Activated CD4-positive, alpha-beta T cell treated with anti-CD3 and anti-CD28 coated beads for 24 hours (primary cell): Measurements from ENCODE around the gene DICER1.

ENCODE experiments used
- DNase-seq, 2 donors: peaks; one replicate each; pipeline ENCODE4 v3.0.0-alpha.2; 2020; ENCODE audit warnings: low read depth in 2 of 2

The DICER1 gene

DNA sequence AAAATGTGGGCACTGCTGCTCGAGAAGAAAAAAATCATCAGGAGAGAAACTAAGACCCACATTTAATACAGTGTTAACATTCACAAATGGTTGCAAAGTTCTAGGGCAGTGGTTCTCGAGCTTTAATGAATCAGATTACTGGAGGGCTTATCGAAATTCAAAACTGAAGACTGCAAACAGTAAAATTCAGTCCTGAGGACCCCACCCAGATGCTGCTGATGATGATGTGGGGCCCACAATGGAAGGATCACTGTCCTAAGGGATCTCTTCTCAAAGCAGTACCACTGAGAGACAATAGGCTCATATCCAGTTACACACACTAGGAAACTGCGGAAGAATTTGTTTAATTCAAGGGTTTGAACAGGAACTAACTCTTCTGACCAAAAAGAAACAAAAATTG, 31.4 kb downstream of the DICER1 start:
- no peak for DNase-seq

DNA sequence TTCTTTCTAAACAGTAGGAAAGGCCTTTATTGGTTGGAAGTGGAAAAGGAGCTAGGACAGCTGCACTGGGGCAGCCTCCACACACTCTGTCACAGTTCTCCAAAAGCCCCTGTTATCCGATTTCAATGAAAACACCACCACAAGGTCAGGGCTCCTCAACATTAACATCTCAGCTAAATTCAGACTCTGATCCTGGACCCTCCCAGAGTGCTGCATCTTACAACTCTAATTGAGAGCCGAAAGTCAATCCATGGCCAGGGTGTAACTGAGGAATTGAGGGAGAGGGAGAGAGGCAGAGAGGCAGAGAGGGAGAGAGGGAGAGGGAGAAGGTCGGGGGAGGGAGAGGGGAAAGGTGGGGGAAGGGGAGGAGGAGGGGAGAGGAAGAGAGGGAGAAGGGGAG, 32.1 kb downstream of the DICER1 start:
- DNase-seq: no peak

DNA sequence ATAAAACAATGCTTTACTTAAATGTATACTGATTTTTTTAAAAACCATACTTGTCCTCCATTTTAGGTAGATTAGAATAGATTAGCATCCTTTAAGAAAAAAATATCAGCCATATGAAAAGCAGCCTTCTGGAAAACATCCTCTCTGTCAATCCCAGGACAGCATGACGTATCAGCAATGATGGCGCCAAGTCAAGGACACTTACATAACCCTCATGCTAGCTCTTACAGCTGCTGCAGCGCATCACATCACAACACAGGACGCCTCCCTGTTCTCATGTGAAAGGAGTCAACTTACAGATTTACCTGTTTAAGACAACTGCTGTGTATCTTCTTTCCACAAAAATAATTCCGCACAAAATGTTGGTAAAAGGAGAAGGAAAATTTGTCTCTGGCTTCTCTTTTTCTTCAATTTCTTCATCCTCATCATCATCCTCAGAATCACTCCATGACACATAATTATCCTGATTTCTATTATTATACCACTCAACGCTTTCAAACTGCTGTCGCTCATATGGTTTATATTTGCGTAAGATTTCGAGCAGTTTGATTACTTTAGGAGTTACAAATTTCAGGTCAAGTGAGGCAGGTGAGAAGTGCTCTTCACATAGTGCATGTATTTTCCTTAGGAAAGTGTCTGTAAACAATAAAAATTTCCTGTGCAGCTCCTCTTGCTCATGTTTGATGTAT, 33.3 kb downstream of the DICER1 start:
- no peak for DNase-seq

DNA sequence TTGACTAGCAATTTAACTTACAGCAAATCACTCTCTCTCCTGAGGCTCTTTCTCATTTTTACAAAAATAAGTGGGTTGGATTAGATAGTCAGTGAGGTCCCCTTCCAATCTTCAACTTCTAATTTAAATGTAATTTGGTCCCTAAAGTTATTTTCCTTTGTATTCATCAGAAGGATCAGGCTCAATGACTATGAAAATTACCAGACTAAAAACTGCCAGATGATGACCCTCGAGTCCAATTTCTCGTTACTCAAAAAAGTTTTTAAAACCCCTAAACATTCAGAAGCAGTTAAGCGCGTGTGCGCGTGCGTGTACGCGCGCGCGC, 34.7 kb downstream of the DICER1 start:
- no peak for DNase-seq

DNA sequence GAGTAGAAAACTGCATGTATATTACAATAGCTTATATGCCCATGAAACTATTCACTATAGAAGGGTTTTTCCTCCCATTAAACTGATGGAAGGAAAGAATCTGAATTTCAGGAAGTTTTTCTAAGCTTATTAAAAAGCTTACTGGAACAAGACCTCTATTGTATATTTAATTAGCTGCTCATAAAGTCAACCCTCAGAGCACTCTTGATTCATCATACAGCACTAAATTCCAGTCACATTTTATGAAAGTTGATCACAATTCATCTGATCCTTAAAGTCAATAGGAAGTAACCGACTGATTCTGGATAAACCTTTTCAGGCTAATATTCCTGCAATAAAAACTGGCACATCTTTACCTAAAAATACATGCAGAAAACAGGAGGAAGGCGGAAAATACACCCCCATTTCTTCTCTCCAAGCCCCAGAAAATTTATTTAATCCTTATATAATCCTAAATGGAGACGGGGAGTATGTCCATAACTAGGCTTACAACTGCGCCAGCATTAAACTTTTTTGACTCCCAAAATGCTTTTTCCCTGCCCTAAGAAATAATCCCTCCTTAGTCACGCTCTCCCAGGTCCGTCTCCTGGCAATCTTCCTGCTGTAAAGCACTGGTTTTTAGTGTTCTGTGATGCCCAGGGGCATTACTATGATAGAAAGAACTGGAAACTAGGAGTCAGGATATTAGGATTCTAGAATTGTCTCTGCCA, 35.3 kb downstream of the DICER1 start:
- no peak for DNase-seq

DNA sequence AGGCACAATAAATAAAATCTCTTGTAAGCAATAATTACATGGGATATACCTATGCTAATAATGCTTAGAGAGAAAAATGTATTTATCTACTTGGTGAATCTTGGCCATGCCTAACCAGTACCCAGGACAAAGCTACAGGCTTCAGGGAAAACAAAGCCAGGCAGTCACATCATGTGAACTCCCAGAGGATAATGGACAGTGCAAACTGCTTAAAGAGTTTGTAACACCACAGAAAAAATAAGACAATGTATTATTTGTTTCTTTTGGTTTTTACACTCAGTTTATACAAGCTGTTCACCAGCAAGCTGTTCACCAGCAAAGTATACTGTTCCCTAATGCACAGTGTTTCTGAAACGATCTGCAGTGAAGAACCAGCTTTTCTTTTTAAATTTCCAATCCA, 38.0 kb downstream of the DICER1 start:
- no peak for DNase-seq

DNA sequence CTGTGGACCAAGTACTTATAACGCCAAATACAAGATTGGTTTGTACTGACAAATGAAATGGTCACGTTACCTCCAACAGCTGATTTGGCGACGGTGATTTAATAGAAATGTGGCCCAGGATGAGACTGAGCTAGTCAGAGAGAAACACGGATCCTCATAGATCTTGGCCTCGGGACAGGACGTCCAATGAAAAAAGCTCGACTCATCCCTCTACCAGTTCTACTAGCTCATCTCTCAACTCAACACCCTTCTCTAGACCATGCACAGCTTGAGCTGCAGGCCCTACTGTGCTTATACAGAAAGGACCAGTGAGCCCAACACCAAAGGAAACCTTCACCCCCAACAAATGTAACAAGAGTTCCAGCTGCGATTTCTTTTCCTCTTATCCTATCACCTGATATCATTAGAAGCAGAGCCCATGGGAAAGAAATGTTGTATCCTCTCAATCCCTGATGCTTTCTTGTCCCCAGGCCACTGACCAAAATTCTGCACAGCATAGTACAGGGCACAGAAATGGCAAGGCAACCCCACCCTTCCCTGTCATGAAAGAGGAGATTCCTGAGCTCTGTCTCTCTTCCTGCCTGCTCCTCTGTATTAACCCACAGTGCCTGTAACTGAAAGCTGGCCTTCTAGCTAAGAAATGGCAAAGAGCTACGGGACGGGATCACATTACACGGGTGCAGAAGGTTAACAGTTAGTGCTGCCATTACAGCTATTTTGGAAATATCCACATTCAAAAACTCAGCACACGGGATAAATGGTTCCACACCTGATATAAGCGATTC, 39.2 kb downstream of the DICER1 start:
- no peak for DNase-seq

DNA sequence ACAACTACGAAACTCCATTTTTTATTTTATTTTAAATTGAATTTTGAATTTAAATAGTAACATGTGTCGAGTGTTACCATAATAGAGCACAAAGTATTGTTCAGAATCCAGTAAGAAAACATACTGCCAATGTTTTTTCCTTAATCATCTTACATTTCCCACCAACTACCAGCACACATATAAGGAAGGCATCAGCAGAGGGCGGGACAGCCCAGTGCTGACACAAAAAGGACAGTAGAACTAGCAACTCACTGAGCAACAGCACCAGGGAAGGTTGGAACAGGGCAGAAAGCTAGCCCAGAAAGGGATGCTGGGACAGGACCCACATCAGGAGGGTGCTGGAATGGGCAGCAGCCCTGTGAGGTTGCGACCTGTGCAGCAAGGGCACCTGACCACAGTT, 43.9 kb downstream of the DICER1 start:
- no peak for DNase-seq

DNA sequence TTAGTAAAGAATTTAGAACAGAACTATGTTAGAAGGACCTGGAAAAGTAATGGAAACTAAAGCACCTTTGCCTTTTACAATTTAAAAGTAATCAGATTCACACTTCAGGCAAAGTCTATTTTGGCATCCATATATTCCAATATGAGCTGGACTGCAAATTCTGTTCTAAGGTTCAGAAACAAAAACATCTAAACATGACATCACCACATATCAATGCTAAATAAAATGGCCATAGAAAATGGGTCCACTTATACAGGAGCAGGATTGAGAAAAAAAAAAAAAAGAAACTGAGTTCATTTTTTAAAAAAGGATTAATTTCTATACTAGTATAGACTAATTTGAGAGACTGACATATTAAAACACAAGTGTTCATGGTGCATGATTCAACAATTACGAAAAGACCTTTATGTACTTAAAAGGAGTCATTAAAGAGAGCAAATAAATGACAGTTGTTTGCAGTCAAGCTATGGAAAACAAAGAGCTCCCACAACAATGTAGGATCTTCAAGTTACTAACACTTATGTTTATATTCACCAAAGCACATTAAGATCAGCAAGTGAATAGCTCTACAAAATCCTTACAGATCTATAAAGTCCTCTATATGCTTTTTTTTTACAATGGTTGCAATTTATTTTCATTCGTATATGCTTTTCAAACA, 45.7 kb downstream of the DICER1 start:
- DNase-seq: no peak

DNA sequence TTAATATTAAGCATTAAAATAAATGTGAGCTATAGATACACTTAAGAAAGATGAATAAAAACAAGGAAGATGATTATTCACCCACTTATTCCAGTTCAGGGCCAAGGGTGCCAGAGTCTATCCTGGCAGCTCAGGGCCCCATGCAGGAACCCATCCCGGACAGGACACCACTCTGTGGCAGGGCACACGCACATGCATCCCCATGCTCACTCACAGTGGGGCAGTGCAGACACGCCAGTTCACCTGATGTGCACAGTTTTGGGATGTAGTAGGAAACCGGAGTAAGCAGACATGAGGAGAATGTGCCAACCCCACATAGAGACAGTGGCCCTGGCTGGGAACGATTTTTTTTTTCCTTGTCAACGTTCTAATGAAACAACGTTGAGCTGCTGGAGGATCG, 47.2 kb downstream of the DICER1 start:
- DNase-seq: no peak

DNA sequence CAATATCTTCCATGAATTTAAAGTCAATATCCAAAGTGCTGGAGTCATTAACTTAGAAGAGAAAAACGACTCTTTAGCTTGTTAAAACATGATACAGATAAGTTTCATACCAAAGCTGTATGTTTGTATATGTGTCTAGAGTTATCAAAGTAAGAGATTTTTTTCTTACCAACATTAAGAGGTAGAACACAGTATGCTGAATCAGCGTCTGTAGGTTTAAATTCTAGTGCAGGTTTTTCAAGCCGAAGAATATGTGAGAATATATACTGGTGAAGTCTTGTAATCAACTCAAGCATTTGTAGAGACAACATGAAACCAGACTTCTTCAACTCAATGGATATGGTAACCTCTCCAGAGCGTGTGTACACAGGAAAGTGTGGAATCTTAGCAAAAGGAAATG, 49.6 kb downstream of the DICER1 start:
- DNase-seq: no peak

DNA sequence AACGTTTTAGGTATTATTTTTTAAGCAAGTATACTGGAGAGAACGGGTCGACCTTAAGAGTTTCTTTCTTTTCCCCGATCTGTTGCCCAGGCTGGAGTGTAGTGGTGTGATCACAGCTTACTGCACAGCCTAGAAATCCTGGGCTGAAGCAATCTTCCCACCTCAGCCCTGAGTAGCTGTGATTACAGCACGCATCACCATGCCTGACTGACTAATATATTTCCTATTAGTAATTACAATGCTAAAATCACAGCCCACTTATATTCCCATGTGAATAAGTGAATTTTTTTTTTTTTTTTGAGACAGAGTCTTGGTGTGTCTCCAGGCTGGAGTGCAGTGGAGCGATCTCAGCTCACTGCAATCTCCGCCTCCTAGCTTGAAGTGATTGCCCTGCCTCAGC, 50.4 kb downstream of the DICER1 start:
- DNase-seq: no peak

DNA sequence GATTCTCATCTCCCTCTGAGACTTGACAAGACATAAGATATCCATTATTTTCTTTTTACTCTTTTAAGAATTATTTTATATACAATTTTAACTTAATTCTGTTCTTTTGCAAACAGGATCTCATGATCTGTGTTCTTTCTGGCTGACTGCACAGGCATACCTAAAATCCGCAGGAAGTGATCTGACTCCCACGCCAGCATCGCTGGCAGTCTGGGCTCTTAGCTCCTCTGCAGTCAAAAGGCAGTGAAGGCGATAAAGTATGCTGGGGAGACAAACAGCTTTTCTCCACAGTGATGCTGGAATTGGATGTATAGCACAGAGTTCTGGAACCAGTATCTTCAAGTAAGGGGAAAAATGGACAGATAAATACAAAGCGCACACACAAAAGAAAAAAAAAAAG, 52.4 kb downstream of the DICER1 start:
- no peak for DNase-seq

DNA sequence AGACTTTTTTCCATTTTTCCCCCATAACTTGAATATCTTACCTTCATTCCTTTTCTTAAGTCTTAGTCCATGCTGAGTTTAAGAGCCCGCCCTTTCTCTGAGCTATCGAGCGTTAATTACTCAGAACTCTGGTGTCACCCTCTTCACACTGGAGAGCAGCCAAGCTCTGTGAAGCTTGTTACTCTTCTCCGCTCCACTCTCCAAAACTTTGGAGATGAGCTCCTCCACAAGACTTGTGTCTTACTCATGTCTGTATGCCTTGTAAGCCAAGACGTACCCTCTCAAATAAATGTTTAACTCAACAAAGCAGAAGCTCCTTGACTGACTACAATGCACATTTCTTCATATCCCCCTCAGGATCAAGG, 54.7 kb downstream of the DICER1 start:
- no peak for DNase-seq

DNA sequence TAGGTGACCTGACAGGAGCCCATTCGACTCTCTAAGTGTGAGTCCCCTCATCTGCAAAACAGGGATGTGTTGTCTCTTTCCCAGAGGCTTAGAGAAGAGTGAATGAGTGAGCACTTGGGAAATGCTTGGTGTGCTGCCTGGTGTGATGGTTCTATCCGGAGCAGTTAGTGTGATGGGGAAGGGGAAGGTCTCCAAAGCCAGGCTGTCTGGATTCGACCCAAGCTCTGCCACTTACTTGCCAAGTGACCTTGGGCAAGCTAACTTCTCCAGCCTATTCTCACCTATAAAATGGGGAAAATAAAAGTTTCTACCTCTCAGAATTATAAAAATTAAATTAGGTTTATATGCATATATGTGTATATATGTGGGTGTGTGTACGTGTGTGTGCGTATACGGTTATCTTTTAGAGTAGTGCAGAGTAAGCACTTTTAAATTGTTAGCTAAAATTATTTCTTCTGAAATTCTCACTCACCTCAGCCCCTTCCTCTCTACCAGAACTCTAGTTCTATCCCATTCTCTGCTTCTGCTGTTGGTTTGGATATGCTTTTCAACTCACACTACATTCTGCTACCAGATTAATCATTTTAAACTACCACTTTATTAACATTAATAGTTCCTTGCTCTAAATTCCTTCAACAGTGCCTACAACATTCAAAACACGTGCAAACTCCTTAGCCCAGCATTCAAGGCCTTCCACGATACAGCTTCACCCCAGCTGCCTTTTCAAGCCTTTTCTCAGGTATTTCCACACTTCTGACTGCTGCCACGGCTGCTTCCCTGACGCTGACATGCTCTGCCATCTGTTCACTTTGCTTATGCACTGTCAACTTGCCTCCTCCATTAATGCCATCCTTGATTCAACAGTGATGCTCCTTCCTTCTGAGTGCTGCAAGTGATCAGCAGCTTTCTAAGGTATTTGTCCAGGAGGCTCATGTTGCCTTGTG, 55.3 kb downstream of the DICER1 start:
- no peak for DNase-seq

DNA sequence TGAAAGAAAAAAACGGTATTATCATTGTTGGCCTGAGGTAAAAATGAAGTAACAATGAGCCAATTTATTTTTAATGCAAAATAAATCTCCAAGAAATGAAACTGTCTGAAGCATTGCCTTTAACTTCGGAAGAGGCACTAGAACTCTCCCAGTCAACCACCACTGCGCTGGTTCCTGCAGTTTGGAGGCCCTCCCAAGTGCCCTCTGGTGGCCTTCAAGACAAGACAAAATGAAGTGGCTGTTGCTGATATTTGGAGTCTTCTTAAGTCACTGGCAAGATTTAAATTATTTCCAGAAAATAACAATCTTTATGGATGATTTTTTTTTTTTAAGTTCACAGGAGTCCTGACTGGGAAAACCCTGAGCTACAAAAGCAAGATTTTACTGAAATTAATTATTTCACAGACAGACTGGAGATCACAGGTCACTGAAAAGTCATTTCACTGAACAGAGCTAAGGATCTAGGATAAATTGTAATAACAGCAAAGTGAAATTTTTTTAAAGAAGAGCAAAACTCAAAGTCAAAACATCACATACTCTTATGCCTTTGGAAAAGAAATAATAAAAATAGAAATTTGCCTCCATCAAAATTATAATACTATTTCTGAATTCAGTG, 58.2 kb downstream of the DICER1 start:
- no peak for DNase-seq

DNA sequence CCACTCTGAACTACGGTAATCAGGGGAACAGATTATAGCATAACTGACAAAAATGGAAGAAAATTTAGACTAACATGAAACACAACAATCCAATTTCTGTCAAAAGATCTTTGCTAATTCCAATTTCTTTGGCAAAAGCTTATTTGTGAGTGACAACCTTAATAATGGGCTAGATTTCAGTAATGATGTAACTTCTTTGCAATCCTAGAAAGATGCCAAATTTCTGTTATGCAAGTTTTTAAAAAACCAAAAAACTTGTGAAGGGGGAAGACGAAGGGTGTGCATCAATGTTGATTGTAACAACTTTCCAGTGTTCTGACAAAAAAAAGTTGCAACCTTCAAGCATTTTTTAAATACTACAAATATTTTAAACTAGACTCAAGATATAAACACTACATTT, 59.9 kb downstream of the DICER1 start:
- DNase-seq: no peak

DNA sequence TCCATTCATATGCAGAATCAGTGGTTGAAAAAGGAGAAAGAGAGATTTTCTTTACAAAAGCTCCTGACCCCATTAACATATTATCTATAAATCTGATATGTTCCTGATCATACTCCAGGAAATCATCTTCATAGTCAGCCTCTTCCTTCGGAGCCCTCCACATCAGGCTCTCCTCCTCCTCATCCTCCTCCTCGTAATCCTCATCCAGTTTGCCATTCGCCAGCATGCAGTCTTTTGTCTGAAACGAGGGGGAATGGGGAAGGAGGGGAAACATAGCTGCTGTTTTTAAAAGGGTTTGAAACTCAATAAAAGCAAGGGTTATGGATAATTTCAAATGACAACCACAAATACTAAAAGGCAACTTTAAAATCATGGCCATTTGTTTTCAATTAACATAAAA, 60.9 kb downstream of the DICER1 start:
- no peak for DNase-seq

DNA sequence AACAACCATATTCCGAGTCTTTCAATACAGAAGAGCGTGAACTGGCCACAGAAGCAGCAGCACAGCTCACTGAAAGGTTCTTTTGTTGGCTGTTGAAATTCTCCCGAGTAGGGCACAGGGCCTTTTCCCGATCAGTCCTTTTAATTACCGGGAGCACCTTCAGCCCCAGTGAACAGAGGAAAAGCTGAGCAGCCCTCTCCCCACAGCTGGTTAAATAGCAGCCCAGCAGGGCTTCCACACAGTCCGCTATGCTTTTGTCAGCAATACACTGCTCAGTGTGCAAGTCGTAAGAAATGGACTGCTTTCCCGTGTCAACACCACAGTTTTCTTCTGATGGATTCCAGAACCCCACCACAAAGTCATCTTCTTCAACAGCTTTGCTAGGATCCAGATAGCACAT, 61.3 kb downstream of the DICER1 start:
- DNase-seq: no peak

DNA sequence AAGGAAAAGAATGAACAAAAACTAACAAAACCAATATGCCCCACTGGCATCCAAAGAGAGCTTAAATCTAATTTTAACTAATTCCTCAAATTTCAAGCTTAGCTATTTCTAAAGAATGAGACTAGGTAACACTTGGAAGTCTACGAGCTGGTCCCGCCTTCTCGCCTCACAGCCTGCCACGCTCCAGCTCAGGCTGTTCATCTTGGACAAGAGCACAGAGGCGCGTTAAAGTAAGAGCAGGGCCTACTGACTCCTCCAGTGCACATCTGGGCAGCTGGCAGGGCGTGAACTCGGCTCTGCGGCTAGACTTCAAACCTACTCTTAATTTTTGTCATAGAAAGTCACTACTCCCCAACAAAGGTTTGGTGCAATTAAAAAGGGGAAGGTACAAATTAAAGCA, 64.6 kb downstream of the DICER1 start:
- DNase-seq: no peak

DNA sequence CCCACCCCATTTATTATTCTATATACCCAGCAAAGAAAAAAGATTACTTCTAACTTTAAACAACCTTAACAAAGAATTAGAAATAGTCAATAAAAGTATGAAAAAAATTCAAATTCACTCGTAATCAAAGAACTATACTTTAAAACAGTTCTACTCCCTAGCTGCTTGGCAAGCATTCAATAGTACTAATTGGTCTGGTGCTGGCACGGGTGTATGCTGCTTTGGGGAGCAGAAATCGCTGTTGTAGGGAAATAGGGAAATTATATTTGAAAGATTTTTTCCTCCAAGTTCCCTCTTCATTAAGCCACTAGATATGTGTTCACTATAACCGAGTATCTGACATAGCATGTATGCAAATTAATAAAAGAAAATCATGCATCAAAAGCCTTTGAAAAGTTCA, 65.7 kb downstream of the DICER1 start:
- no peak for DNase-seq
